NCI-H187 (cell line): ENCODE data around the gene C1QTNF3.
"Not testable (repeated sequence)": the region's sequence is repeated elsewhere in the genome, so short reads cannot be mapped to it uniquely, and the experiment has no call there.

Source experiments
- DNase-seq, 2 experiments: peaks; one replicate each; lab custom pipeline; 2025; lab: John Stamatoyannopoulos, UW

The C1QTNF3 gene

DNA sequence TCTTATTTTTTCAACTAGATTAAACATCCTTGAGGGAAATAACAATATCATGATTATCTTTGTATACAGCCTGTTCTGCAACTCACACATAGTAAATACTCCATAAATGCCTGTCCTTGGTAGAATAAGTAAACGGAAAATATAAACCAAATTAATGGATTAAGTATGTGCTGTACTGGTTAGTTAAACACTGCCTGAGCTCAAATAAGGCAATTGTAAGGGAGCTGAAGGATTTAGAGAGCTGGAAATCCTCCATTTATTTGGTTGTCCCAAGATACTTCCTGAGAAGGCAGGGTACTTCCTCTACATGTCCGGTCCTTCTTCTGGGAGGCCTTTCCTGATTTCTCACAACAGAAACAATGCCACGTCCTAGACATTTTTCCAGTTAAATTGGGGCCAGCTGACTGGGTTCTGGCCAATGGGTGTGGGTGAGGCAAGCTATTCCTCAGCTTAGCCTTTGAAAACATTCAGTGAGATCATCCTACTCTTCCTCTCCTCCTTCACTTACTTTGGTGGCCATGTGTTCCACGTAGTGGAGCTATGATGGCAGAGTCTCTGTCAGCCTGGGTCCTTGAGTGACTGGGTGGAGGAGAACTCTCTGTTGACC is 8.5 kb upstream of the C1QTNF3 start:
- no peak for DNase-seq

- DNase-seq: no peak
Measured at GRCh38 chr5:34047774-34048572, 5.0 kb upstream of the C1QTNF3 start.

DNA sequence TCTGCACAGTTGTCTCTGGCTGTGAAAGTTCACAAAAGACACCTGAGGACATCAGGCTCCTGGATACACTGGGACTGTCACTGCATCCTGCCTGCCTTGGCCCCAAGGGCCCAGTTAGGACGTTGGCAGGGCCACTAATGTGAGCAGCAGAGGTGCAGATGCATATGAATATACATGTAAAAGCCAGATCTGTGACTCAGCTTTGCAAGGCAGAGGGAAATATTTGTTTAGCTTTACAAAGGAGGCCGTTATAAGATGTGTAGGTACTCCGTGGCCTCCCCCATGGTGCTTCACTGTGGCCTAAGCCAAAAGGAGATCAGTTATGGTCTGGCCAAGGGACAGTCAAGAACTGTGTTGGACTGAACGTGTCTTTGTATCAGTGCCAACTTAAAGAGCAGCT is 4.1 kb upstream of the C1QTNF3 start:
- DNase-seq: no peak

DNA sequence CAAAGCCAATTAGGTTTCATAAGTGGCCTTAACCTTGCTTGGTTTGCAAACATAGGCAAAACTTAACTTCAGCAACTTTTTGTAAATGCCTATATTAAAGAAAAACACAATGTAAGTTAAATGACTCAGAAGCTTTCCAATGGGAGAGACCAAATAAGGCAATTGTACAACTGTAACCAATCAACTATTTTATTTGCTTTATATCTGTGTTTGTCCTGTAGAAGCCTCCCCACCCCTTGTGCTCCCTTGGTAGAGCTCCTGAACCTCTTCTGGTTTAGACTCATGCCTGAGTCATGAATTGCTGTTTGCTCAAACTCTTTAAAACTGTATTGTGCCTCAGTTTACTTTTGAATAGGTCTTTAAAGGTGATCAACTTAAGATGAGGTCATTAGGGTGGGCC is 3.0 kb upstream of the C1QTNF3 start:
- DNase-seq: no peak

GRCh38 chr5:34045023-34045422 is 2.0 kb upstream of the C1QTNF3 start:
- DNase-seq: no peak

GRCh38 chr5:34042321-34042720 is 692 bp downstream of the C1QTNF3 start:
- DNase-seq: no peak

DNA sequence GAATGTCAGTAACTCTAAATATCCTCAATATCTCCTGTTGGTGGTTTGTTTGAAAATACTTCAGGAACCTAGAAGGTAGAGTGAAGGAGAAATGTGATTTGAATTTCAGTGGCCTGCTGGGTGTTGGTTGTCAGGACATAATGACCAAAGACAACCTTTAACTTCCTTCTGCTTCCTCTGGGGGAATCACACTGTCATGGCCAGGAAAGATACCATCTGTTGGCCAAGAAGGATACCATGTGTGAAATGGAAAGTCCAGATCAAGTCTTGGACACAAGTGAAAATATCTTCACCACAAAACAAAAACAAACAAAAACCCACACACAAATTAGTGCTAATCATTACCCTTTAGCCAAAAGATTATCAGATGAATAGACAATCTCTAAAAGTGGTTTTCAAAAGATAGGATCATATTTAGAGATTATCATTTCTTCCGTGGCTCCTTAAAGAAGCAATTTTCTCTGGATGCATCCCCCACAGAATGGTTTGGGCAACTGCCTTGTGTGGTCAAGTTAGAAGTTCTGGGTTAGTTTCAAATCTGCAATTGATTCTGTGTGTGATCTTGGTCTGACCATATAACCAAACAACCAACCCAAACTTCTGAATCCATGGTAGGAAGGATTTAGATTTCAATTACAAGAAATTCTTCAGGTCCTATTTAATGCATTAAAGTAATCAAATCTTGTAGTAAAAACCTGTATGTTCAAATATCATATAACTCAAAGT is 1.6 kb downstream of the C1QTNF3 start:
- no peak for DNase-seq

GRCh38 chr5:34040472-34040871 is 2.5 kb downstream of the C1QTNF3 start:
- no peak for DNase-seq

GRCh38 chr5:34039398-34040157 is 3.4 kb downstream of the C1QTNF3 start:
- DNase-seq: no peak

DNA sequence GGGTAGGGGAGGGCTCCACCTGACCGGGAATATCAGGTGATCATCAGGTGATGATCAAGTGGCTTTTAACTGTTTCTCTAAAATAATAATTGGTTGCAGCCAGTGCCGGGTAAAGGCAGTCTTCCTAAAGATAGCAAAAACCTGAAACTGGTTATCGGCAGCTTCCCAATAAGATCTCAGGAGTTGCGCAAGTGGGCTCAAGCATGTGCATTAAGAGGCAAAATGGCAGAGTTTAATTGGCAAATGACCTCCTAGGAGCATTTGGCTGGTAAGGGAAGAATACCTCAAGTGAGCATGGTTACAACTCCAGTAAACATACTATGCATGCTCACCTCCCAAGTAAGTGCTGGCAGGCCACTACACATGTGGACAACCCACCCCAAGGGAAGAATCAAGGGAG is 4.2 kb downstream of the C1QTNF3 start:
- DNase-seq: no peak

DNA sequence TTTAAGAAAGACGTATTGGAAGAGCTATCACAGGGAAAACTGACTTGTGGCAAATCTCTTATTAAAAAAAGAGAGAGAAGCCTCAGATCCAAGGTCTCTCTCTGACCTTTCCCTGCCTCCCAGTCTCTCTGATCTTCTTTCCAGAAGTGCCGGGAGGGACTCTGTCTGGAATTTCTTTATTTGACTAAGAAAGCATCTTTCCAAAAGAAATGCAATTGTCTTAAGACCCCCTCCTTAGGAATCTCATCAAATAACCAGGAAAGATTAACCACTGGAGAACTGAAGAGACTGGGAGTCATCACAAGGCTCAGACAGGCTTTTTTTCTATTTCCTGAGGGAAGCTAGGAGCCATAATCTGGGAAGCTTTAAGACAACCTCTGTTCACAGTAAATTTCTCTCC is 4.6 kb downstream of the C1QTNF3 start:
- no peak for DNase-seq

DNA sequence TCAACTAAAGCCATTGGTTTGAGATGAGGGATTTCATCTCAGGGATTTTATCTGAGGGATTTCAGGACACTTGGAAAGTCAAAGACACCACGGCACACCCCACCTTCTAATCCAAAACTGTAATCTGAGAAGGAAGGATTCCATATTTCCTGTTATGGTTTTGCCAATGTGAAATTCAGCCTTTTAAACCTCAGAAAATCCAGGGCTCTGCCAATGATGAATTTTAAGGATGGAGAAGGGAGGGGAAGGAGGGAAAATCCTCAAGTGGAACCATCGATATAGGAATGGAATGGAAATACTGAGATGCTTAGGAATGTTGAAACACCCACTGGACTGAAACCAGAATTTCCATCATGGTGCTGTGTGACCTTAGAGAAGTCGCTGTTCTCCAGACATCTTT is 5.3 kb downstream of the C1QTNF3 start:
- no peak for DNase-seq

DNA sequence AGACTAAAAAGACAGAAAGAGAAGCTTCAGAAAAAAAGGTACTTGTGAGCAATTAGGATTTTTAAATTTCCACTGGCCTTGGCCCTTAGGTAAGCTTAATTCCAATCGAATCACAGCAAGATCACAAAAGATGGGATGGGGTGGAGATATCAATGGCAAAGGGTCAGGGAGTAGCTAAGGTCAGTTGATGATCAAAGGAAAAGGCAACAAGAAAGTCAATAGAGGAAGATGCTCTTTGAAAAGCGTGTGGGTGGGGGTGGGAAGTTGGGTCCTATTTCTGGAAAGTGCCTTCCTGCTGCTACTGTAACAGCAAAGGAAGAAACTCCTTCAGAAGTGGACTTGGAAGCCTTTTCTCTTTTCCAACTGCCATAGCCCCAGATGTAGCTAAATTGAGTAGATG is 7.3 kb downstream of the C1QTNF3 start:
- DNase-seq: no peak

DNA sequence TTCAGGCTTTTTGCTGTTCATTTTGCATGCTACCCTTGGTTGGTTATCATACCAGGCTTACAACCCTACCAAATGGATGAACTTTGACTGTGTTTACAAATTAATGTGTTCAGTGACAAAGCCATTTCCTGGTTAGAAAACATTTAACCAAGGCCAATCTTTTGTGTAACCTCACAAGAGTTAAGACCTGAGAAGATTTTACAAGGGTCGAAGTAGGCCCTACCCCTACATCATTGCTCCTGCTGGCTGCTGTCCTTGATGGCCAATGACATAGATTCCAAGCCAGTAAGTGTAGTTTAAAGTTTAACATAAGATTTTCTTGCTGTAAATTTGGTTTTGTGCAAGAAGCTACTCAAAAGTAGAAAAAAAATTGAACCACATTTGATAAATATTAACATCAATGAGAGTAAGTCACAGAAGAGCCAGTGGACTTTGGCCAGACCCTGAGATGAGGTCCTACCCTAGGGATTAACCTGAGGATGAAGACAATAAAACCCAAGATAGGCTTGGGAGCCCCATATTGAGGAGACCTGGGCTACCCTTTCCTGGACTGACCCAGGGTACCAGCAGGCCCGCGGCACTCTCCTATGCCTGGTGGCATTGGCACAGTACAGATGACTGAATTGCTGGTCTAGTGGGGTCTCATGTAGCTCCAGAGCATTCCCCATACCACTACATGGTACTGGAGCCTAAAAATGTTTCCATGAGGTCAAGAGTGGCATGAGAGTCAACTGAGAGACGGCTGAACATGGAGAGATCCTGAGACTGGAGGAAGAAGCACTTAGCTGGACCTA is 8.3 kb downstream of the C1QTNF3 start:
- DNase-seq: no peak

DNA sequence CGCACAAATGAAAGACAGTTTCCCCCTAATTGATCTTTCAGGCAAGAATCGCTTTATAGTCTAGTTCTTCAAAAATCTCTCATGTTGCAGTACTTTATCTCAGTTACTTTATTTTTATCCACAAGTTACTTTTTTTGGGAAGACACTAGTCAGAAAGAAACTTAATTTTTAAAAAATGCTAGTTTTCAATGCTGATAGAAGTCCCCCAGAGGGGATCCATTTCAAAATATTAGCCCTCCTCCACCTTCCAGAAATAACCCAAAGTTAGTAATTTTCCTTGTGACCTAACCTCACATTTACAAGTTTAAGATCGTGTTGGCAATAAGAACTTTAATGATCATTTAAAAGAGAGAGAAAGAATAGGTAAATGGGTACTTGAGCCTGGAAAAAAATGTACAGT is 11.0 kb downstream of the C1QTNF3 start:
- DNase-seq: no peak

- no peak for DNase-seq
Measured at GRCh38 chr5:34031117-34031516, 11.9 kb downstream of the C1QTNF3 start.

DNA sequence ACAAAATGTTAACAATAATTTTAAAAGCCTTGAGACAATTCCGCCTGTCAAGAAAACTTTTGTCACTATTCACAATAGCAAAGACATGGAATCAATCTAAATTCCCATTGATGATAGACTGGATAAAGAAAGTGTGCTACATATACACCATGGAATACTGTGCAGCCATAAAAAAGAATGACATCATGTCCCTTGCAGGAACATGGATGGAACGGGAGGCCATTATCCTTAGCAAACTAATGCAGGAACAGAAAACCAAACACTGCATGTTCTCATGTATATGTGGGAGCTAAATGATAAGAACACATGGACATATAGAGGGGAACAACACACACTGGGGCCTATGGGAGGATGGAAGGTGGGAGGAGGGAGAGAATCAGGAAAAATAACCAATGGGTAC is 12.4 kb downstream of the C1QTNF3 start:
- not testable (repeated sequence) for DNase-seq

DNA sequence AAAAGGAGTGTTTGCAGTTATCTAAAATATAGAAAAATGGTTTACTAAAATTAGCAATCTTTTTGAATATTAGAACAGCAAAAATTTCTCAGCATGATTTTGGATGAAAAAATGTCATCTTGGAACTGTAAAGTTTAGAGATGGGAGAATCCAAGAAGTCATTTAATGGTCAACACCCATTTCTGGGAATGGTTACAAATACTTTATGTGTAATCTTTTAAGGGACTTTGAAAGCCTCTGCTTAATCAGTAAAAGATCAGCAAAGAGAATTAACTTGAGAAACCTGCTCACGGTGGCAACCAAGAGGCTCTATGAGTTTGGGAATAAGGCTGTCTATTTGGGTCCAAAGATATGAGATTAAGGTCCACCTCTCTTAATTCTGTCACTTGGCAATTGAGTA is 13.0 kb downstream of the C1QTNF3 start:
- no peak for DNase-seq

DNA sequence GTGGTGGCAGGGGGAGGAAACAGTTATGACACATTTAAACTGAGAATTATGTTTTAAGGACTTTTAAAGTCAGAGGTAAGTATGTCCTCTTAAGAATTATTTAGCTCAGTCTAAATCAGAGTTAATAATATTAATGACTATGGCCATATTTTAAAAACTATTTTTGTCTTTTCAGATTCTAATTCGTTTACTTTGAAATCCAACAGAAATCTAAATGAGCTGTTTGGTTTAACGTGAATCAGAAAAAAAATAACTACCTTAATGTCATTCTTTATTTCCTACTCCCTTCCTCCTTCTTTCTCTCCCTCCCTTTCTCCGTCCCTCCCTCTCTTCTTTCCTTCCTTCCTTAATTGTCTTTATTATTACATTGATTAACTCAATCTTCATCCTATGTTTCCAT is 14.7 kb downstream of the C1QTNF3 start:
- DNase-seq: no peak

DNA sequence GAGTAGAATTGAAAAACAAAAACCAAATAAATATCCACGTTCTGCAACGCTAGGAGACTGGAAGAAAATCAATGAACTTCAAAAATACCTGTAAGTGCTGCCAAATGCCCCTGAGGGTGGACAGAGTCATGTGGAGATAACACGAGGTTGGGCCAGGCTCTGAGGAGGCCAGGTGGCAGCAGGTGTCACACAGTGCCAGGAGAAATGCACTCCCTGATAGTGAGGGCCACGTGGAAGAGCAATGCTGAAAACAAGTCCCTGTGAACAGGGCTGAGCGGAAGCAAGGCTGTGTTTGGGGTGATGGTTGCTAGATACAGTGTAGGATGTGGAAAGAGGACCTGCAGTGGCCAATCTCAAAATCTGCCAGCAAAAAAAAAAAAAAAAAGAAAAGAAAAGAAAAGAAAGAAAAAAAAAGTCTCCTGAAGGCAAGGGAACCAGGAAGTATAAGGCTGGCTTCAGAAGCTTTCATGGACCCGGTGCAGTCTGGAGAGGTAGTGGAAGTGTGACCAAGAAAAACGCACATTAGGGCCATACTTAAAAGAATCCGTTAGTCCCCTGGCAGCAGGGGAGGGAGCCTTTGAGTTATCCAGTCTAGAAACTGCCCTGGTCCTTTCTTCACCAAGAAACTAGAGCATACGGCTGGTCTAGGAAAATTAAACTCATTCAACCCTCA is 16.8 kb downstream of the C1QTNF3 start:
- no peak for DNase-seq

GRCh38 chr5:34022121-34022705 is 20.8 kb downstream of the C1QTNF3 start:
- DNase-seq: no peak
